Stimulated activated CD4-positive, alpha-beta T cell treated with anti-CD3 and anti-CD28 coated beads, Interleukin-4, amount 100 ng/mL, for 48 hours (primary cell): ENCODE data around the gene CAMKMT.
A peak's percentile ranks its signal among the peaks of the same experiment; 100 is the strongest.

ENCODE experiments used
- DNase-seq, 2 donors: peaks; one replicate each; pipeline ENCODE4 v3.0.0-alpha.2; 2020; ENCODE audit warnings: low read depth in 2 of 2

CAMKMT gene

GRCh38 chr2:44361330-44362206 is at the start of gene CAMKMT, which contains the start of gene PREPL:
Gene CAMKMT, plus strand, starts transcription at chr2:44361947.
Gene PREPL, minus strand, starts transcription at chr2:44361494. Its CDS starts 15,152 bp downstream, at chr2:44346342.
- peak; percentile 96 to 97 for DNase-seq

GRCh38 chr2:44314362-44314761 is 47.4 kb upstream of the CAMKMT start:
- DNase-seq = no peak

- DNase-seq = no peak
Observed at GRCh38 chr2:44315945-44316344, 45.8 kb upstream of the CAMKMT start.

- no peak for DNase-seq
Observed at GRCh38 chr2:44320832-44321231, 40.9 kb upstream of the CAMKMT start.

- DNase-seq = no peak
Observed at GRCh38 chr2:44321360-44321759, 40.4 kb upstream of the CAMKMT start.

GRCh38 chr2:44324971-44325426 is 36.7 kb upstream of the CAMKMT start:
- no peak for DNase-seq

GRCh38 chr2:44325897-44326296 is 35.9 kb upstream of the CAMKMT start:
- DNase-seq = no peak

- no peak for DNase-seq
Observed at GRCh38 chr2:44326548-44327264, 35.0 kb upstream of the CAMKMT start.

- DNase-seq = no peak
Observed at GRCh38 chr2:44328750-44329149, 33.0 kb upstream of the CAMKMT start.

- no peak for DNase-seq
Observed at GRCh38 chr2:44329343-44329742, 32.4 kb upstream of the CAMKMT start.

GRCh38 chr2:44330801-44331200 is 30.9 kb upstream of the CAMKMT start:
- DNase-seq = no peak

GRCh38 chr2:44333994-44334393 is 27.8 kb upstream of the CAMKMT start:
- DNase-seq = no peak

GRCh38 chr2:44335806-44336538 is 25.8 kb upstream of the CAMKMT start:
- no peak for DNase-seq

- no peak for DNase-seq
Observed at GRCh38 chr2:44342854-44343253, 18.9 kb upstream of the CAMKMT start.

GRCh38 chr2:44347526-44347925 is 14.2 kb upstream of the CAMKMT start:
- DNase-seq = no peak

GRCh38 chr2:44348400-44348799 is 13.3 kb upstream of the CAMKMT start:
- DNase-seq = no peak

GRCh38 chr2:44349506-44349905 is 12.2 kb upstream of the CAMKMT start:
- no peak for DNase-seq

- DNase-seq = no peak
Observed at GRCh38 chr2:44351088-44351487, 10.7 kb upstream of the CAMKMT start.

- DNase-seq = no peak
Observed at GRCh38 chr2:44351676-44352075, 10.1 kb upstream of the CAMKMT start.

- DNase-seq = no peak
Observed at GRCh38 chr2:44352510-44352909, 9.2 kb upstream of the CAMKMT start.

- no peak for DNase-seq
Observed at GRCh38 chr2:44354761-44355160, 7.0 kb upstream of the CAMKMT start.

GRCh38 chr2:44358503-44358902 is 3.2 kb upstream of the CAMKMT start:
- DNase-seq = peak; percentile 27 to 42
